Stimulated activated naive CD8-positive, alpha-beta T cell treated with anti-CD3 and anti-CD28 coated beads, Interleukin-15, amount 100 ng/mL, for 72 hours (primary cell): ENCODE data around the gene SFXN2.
A peak's percentile ranks its signal among the peaks of the same experiment; 100 is the strongest.
"Not testable (repeated sequence)": the region's sequence is repeated elsewhere in the genome, so short reads cannot be mapped to it uniquely, and the experiment has no call there.

Experiments
- ATAC-seq: fragments of 150-1000 bp; cut with Tn5 transposase; 2 replicates; pipeline ENCODE4 v1.10.0; 2021; ENCODE audit warnings: mild to moderate bottlenecking, moderate library complexity
- DNase-seq, 2 donors: peaks; one replicate each; pipeline ENCODE4 v3.0.0; 2021 to 2022
- H3K27ac Mint-ChIP-seq, 2 donors: one replicate each; pipeline ENCODE4 v1.8.0; 2022; ENCODE audit warnings: mild to moderate bottlenecking in 2 of 2, mixed read lengths in 2 of 2, moderate library complexity in 2 of 2
- H3K27me3 Mint-ChIP-seq: one replicate; pipeline ENCODE4 v1.8.0; 2022; ENCODE audit warnings: mixed read lengths
- H3K4me1 Mint-ChIP-seq: one replicate; pipeline ENCODE4 v1.8.0; 2022; ENCODE audit warnings: mild to moderate bottlenecking, mixed read lengths
- H3K4me3 Mint-ChIP-seq, 2 donors: one replicate each; pipeline ENCODE4 v1.8.0; 2022; ENCODE audit warnings: mild to moderate bottlenecking in 2 of 2, mixed read lengths in 2 of 2, moderate library complexity in 1 of 2
- H3K9me3 Mint-ChIP-seq, 2 donors: one replicate each; pipeline ENCODE4 v1.8.0; 2022; ENCODE audit warnings: mixed read lengths in 2 of 2

SFXN2 gene

DNA sequence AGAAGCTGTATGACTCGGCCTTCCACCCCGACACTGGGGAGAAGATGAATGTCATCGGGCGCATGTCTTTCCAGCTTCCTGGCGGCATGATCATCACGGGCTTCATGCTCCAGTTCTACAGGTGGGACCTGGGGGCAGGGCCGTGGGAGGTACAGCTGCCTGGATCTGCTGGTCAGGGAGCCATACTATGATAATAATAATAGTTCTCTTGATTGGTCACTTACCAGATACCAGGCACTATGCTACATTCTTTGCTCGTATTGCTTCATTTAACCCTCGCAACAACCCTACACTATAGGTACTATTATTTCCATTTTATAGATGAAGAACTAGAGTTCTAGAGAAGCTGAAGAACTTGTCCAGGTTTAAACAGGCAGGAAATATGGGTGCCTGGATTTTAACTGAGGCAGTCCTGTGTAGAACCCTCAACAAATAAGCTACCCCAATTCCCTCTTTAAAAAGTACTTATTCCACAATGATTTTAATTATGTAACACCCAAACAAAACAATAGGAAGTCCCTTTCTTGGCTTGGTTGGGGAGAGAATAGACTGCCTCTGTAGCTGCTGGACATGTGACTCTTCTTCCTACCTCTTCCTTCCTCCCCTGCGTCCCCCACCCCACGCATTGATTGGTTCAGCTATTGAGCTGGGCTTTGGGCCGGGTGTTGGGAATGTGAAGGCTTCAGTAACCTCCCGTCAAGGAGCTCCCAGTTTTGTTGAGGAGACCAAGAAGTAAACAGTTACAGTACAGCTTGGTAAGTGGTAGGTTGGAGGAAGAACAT lies 12.8 kb downstream of the SFXN2 start:
- no peak for ATAC-seq
- no peaks in the 10 kb centered on the region for H3K27me3 Mint-ChIP-seq

DNA sequence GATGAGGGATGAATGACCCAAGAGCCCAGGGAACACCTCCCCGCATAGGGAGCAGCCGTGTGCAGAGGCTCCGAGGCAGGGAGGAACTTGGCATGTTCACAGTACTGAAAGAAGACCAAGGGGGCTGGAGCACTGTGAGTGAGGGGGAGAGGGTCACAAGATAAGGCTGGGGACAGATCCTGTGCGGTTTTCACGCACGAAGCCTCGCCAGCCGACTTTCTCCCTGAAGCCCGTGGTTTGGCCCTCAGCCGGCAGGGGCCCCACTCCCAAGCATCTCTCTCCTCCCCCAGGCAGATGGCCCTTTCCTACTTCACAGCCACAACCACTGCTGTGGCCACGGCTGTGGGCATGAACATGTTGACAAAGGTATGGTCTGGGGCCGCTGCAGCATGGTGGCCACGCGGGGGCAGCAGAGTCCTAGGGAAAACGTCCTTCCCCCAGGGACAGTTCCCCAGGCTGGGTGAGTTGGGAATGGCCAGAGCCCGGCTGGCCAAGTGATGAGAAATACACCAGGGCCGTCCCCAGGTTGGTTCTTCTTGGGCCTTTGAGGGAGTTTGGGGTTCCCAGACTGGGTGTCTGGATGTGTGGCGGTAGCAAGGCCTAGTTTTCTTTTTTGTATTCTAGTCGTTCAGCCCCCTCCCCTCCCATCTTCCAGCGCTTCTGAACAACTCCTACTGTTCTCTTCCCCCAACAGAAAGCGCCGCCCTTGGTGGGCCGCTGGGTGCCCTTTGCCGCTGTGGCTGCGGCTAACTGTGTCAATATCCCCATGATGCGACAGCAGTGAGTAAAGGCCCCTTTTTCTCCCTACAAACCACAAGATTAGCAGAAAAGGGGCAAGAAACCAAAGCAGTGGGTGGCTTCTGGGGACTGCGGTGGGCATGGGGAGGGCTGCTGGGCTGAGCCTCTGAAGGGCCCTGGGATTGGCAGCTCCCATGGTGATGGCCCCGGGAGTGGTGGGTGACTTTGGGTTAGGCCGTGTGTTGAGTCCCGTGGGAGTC lies 14.9 kb downstream of the SFXN2 start:
- Mint-ChIP-seq H3K27me3 (no peaks in the 10 kb centered on the region), H3K27ac (peak overlapping the region in 1 of 2 donors; percentile 31), H3K4me1 (peaks cover 20% of the 10 kb centered on the region), H3K4me3 (no peak overlapping the region), H3K9me3 (no peaks in the 10 kb centered on the region)
- ATAC-seq, result peak; percentile 89
- peak; percentile 48 to 56 for DNase-seq

More for the DNA sequence above, 12.8 kb downstream of the SFXN2 start:
- no peaks in the 10 kb centered on the region for H3K9me3 Mint-ChIP-seq
- H3K4me1 Mint-ChIP-seq, result peaks cover 21% of the 10 kb centered on the region
- DNase-seq, result no peak
- no peak overlapping the region for H3K27ac Mint-ChIP-seq
- no peak overlapping the region for H3K4me3 Mint-ChIP-seq

DNA sequence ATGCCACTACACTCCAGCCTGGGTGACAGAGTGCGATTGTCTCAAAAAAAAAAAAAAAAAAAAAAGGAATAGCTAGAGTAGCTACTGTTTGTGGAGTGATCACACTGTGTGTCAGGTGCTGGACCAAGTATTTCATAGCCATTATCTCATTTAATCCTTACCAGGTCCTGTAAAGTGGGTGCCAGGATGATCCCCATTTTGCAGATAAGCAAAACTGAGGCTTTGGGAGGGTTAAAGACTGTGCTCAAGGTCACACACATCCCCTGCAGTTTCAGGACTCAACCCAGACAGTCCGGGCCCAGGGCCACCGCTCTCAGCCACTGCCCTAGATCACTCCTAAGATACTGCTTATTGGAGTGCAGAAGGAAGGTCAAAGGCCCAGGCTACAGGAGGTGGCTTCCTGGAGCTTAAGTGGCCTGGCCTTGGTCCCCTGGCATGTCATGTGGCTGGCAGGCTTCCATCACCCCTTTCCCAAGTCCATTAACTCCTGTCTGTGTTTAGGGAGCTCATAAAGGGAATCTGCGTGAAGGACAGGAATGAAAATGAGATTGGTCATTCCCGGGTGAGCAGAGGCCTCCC lies 16.9 kb downstream of the SFXN2 start:
- no peak overlapping the region for H3K27ac Mint-ChIP-seq
- no peaks in the 10 kb centered on the region for H3K27me3 Mint-ChIP-seq
- no peaks in the 10 kb centered on the region for H3K9me3 Mint-ChIP-seq
- no peak for DNase-seq
- ATAC-seq, result no peak
- no peak overlapping the region for H3K4me3 Mint-ChIP-seq
- peaks cover 15% of the 10 kb centered on the region for H3K4me1 Mint-ChIP-seq

DNA sequence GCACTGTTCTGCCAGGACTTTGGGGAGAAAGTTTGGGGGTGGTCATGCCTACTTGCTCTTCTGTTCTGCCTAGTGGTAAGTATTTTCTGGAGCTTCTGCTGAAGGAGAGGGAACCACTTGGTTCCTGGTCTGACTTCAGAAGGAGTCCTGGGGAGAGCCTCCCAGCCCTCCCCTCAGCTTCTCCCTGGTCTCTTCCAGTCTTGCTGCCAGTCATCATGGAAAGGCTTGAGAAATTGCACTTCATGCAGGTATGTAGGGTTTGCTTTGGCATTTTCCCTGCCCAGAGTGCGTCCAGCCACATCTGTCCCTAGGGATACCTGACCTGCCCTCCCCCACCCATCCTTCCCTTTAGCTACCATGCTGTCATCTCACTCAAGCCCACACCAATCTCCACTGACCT lies 18.2 kb downstream of the SFXN2 start:
- Mint-ChIP-seq H3K9me3 (no peaks in the 10 kb centered on the region), H3K27me3 (no peaks in the 10 kb centered on the region), H3K4me3 (no peak overlapping the region), H3K27ac (peak overlapping the region in 1 of 2 donors; percentile 82), H3K4me1 (peaks cover 15% of the 10 kb centered on the region)
- DNase-seq (no peak), ATAC-seq (no peak)

DNA sequence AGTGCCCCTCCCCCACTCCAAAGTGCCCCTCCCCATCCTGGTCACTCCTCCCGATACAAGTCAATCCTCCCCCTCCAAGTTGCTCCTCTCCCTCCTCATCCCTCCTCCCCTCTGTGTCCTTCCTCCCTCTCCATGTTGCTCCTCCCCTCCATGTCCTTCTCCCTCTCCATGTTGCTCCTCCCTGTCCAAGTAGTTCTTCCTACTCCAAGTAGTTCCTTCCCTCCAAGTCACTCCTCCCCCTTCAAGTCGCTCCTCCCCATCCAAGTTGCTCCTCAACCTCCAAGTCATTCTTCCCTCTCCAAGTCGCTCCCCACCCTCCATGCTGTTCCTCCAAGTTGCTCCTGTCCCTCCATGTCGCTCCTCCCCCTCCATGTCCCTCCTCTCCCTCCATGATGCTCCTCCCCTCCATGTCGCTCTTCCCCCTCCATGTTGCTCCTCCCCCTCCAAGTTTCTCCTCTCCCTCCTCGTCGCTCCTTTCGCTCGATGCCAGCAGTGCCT lies 20.7 kb downstream of the SFXN2 start:
- no peaks in the 10 kb centered on the region for H3K27me3 Mint-ChIP-seq
- H3K4me3 Mint-ChIP-seq, result no peak overlapping the region
- peak overlapping the region; percentile 60 to 87 for H3K27ac Mint-ChIP-seq
- no peaks in the 10 kb centered on the region for H3K4me1 Mint-ChIP-seq
- H3K9me3 Mint-ChIP-seq, result no peaks in the 10 kb centered on the region
- DNase-seq, result no peak
- ATAC-seq, result no peak

DNA sequence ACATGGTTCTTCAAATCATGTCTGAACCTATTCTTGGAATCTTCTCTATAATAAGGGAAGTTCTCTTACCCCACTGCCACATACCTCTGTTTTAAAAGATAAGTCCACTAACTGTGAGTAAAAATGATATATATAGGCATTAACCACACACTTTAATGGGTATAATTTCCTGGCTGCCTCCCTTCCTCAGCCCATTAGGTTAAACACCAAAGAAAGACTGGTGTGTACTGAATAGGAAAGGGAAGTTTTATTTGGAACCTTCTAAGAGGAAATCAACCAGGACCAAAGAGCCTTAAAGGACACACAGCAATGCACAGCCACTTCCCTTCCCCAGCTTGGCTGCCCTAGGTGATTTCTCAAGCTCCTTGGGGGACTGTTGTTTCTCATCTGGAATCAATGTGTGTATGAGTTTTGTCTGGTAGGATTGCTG lies 24.3 kb downstream of the SFXN2 start:
- Mint-ChIP-seq H3K4me1 (peaks cover 12% of the 10 kb centered on the region), H3K27ac (peak overlapping the region in 1 of 2 donors; percentile 54), H3K9me3 (peaks cover 7% of the 10 kb centered on the region in 2 donors), H3K4me3 (no peak overlapping the region), H3K27me3 (no peaks in the 10 kb centered on the region)
- DNase-seq (no peak), ATAC-seq (no peak)

DNA sequence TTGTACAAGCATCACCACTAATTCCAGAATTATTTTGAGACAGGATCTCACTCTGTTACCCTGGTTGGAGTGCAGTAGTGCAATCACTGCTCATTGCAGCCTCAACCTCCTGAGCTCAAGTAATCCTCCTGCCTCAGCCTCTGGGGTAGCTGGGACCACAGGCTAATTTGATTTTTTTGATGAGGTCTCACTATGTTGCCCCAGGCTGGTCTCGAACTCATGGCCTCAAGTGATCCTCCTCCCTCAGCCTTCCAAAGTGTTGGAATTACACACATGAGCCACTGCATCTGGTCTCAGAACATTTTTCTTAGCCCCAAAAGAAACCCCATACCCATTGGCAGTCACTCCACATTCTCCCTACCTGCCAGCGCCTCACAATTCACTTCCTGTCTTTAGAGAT lies 25.8 kb downstream of the SFXN2 start:
- H3K4me3 Mint-ChIP-seq, result no peak overlapping the region
- no peak overlapping the region for H3K27ac Mint-ChIP-seq

DNA sequence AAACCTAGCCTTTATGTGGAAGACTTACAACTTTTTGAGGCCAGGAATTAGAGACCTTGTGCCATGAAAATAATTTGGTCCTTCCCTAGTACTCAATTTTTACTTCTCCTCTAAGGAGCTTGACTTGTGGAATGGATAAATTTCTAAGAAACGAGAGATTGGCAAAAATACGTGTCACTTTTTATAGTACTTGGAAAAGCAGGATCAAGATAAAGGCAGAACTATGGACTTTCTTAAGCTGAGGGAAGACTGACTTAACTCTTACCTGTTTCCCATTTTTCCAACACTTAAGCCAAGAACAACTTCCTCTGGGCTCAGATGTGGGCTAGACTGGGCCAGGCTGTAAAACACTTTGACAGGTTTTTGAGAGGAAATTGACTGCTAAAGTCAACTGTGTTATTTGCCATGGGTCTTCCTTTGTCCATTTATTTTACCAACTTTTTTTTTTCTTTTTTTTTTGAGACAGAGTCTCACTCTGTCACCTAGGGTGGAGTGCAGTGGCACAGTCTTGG lies 27.3 kb downstream of the SFXN2 start:
- Mint-ChIP-seq H3K4me3 (no peak overlapping the region), H3K27ac (no peak overlapping the region), H3K4me1 (peaks cover 39% of the 10 kb centered on the region), H3K9me3 (peaks cover 7% of the 10 kb centered on the region in 2 donors), H3K27me3 (no peaks in the 10 kb centered on the region)
- DNase-seq, result no peak
- ATAC-seq, result no peak

More for the DNA sequence above, 25.8 kb downstream of the SFXN2 start:
- Mint-ChIP-seq H3K9me3 (peaks cover 7% of the 10 kb centered on the region in 2 donors), H3K27me3 (no peaks in the 10 kb centered on the region), H3K4me1 (peaks cover 23% of the 10 kb centered on the region)
- ATAC-seq (no peak), DNase-seq (no peak)

DNA sequence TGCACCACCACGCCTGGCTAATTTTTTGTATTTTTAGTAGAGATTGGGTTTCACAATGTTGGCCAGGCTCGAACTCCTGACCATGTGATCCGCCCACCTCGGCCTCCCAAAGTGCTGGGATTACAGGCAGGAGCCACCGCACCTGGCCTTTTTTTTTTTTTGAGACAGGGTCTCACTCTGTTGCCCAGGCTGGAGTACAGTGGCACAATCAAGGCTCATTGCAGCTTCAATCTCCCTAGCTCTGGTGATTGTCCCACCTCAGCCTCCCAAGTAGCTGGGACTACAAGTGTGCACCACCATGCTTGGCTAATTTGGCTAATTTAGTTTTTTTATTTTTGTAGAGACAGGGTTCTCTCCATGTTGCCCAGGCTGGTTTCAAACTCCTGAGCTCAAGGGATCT lies 27.9 kb downstream of the SFXN2 start:
- peaks cover 41% of the 10 kb centered on the region for H3K4me1 Mint-ChIP-seq
- not testable (repeated sequence) for DNase-seq, H3K27ac Mint-ChIP-seq, H3K27me3 Mint-ChIP-seq, ATAC-seq, H3K4me3 Mint-ChIP-seq, H3K9me3 Mint-ChIP-seq

DNA sequence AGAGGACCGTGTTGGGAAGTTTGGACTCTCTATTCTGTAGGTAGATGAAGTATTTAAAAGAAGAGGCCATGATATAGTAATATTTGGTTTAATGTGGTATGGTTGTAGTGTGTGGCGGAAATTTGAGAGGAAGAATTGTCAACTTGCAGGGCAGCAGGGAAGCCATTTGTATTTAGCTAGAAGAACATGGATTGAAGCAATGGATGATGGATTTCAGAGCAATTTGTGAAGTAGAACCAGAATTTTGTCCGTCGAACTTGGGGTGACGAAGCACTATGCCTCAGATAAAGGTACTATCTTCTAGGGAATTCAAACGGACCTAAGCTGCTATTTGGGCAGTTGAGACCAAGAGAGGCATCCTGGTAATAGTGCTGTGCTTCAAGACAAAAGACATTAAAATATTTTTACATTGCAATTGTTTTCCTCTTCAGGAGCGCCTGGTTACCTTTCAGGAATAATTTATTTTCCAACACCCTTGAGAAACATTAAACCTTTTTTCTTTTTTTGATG lies 28.7 kb downstream of the SFXN2 start:
- Mint-ChIP-seq H3K4me1 (peaks cover 43% of the 10 kb centered on the region), H3K27ac (peak overlapping the region; percentile 94 to 98), H3K9me3 (peaks cover 7% of the 10 kb centered on the region in 2 donors), H3K27me3 (no peaks in the 10 kb centered on the region), H3K4me3 (peak overlapping the region in 1 of 2 donors; percentile 87)
- ATAC-seq (no peak), DNase-seq (no peak)

DNA sequence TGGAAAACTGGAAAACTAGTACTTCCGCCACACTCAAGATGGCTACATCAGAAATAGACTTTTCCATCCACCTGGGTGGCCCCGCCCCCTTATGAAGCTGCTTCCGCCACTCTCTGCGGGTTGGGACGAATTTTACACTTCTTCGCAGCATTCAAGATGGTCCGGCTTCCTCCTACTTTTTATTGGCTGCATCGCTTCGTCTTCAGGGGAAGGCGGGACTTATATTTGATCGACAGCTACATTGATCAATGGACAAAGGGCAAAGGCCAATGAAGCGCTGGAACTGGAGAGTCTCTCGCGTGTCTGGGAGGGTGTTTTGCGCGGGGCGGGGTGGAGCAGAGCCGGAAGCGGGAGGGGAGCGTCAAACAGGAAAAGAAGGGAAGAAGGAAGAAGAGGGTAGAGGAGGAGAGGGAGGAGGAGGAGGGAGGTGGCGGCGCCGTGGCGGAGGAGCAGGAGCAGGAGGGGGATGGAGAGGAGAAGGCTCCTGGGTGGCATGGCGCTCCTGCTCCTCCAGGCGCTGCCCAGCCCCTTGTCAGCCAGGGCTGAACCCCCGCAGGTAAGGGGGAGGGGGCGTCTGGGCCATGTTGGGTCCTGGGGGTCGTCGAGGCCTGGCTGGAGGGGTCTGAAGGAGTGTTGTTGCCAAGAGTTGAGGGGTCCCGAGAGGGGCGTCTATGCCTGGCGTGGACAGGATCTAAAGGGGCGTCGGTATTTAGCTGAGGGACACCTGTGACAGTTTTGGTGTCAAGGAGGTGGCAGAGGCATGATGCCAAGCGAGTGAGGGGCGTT lies 29.3 kb downstream of the SFXN2 start, which contains the start of gene WBP1L:
TSS of gene WBP1L (plus strand) at position 361 of the 786 bp plus-strand sequence. CDS start at position 467, 106 bp downstream.
- Mint-ChIP-seq H3K27ac (peak within 1 kb of the TSS; percentile 94 to 98), H3K9me3 (peaks cover 7% of the 10 kb centered on the region in 2 donors), H3K27me3 (no peaks in the 10 kb centered on the region), H3K4me3 (peak within 1 kb of the TSS; percentile 83 to 87), H3K4me1 (peaks cover 50% of the 10 kb centered on the region)
- DNase-seq (peak; percentile 91 to 97), ATAC-seq (peak; percentile 98)

DNA sequence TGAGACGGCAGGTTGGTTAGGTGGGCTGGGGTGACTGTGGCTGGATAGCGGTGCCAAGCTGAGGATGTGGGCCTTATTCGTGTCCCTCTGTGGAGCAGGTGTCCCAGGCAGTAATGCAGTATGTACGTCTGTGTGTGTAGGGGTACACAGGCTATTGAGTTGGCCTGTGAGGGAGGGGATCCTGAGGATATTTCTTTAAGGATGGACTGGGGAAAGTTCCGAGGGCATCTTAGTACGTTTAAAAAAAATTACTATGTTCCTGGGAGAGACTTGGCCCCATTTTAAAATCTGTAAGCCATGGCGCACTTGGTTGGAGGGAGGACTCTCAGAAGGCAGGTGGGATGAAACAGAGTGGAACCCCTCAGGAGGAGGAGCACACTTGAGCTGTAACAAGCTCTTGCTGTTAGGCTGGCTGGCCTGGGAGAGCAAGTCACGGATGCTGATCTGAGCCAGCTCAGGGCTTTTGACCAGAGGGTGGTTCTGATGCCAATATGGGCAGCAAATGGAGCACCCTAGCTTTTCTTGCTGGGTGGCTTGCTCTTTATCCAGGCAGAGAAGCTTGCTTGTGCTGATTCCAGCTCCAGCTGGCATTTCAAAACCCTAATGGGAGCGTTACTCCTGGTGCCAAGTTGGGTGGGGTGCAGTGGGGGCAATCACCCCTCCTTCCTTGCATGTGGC lies 30.1 kb downstream of the SFXN2 start:
- ATAC-seq (peak; percentile 53), DNase-seq (no peak)
- H3K9me3 Mint-ChIP-seq, result peaks cover 7% of the 10 kb centered on the region in 2 donors
- no peaks in the 10 kb centered on the region for H3K27me3 Mint-ChIP-seq
- peaks cover 51% of the 10 kb centered on the region for H3K4me1 Mint-ChIP-seq
- peak overlapping the region; percentile 94 to 98 for H3K27ac Mint-ChIP-seq
- peak overlapping the region; percentile 83 to 87 for H3K4me3 Mint-ChIP-seq

DNA sequence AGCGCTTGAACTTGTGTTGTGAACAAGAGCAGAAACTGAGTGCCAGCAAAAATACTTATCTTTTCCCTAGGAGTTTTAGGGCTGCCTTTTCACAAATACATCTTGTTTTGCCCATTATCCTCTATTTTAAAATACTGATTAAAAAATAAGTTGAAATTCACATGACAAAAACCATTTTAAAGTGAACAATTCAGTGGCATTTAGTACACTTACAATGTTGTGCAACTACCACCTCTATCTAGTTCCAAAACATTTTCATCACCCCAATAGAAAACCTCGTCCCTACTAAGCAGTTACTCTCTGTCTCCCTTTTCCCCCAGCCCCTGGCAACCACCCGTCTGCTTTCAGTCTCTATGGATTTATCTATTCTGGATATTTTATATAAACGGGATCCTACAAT lies 30.7 kb downstream of the SFXN2 start:
- Mint-ChIP-seq H3K27me3 (no peaks in the 10 kb centered on the region), H3K9me3 (peaks cover 7% of the 10 kb centered on the region in 2 donors), H3K4me1 (peaks cover 51% of the 10 kb centered on the region), H3K4me3 (peak overlapping the region; percentile 83 to 87), H3K27ac (no peak overlapping the region)
- DNase-seq, result no peak
- ATAC-seq, result no peak
